ENCODE results near the gene DGCR6.
"Not testable (repeated sequence)": the region's sequence is repeated elsewhere in the genome, so short reads cannot be mapped to it uniquely, and the experiment has no call there.

The DGCR6 gene

GRCh38 chr22:18960166-18960820, 54.2 kb downstream of the DGCR6 start:
- not testable (repeated sequence) for DNase-seq (ENCODE audit: low read depth)

DNA sequence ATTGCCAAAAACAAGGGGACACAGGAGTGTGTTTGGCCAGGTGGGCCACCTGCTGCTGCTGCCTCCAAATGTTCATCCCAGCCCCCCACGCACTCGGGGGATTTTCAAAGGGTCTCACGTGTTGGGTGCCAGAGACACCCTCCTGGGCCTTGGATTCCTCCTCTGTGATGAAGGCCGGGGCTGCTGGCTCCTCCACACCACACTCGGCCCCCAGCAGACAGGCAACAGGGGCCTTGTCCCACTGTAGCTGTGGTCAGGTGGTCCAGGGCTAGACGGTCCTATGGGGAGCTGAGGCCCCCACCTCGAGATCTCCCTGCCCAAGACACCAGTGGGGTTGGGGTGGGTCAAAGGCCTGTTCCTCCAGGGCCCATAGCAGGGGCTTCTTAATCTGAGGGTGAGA, 55.1 kb downstream of the DGCR6 start:
- DNase-seq (ENCODE audit: low read depth), result not testable (repeated sequence)
